Astrocyte (in vitro differentiated cells and primary cell): Measurements from ENCODE around the gene C2CD5. TPM values are rescaled to one million over a fixed set of nuclear protein-coding genes. Genes with fewer than 3 reads are reported as not detected.

Experiments used
- DNase-seq: peaks from one replicate; pipeline ENCODE4 v3.0.0-alpha.2; 2010; ENCODE audit warnings: low read depth
- FAIRE-seq: peaks from 2 replicates; lab custom pipeline; 2011; peaks lifted over from hg19 to GRCh38; lab: Jason Lieb, UNC
- H2AFZ ChIP-seq: 2 replicates; pipeline ENCODE4 v1.6.0; 2012; ENCODE audit warnings: low read depth, low read length, inconsistent platforms
- H3K27ac ChIP-seq: 2 replicates; pipeline ENCODE4 v1.5.1; 2011; ENCODE audit warnings: low read depth, low read length, inconsistent platforms
- H3K27me3 ChIP-seq: 2 replicates; pipeline ENCODE4 v1.6.0; 2011; ENCODE audit warnings: low read length, inconsistent platforms; ENCODE audit not compliant: insufficient read depth
- H3K36me3 ChIP-seq: 2 replicates; pipeline ENCODE4 v1.5.1; 2011; ENCODE audit warnings: low read length, inconsistent platforms; ENCODE audit not compliant: insufficient read depth
- H3K4me1 ChIP-seq: 2 replicates; pipeline ENCODE4 v1.5.1; 2011; ENCODE audit warnings: low read length, inconsistent platforms; ENCODE audit not compliant: insufficient read depth
- H3K4me2 ChIP-seq: 2 replicates; pipeline ENCODE4 v1.6.0; 2012; ENCODE audit warnings: low read length, inconsistent platforms
- H3K4me3 ChIP-seq: 2 replicates; pipeline ENCODE4 v1.5.1; 2011; ENCODE audit warnings: low read depth, mild to moderate bottlenecking, low read length, inconsistent platforms; ENCODE audit not compliant: insufficient read depth
- H3K79me2 ChIP-seq: 2 replicates; pipeline ENCODE4 v1.6.0; 2012; ENCODE audit warnings: mild to moderate bottlenecking, low read length, inconsistent platforms; ENCODE audit not compliant: insufficient read depth
- H3K9ac ChIP-seq: 2 replicates; pipeline ENCODE4 v1.6.0; 2012; ENCODE audit warnings: mild to moderate bottlenecking, low read length, inconsistent platforms
- H3K9me3 ChIP-seq: 2 replicates; pipeline ENCODE4 v1.5.1; 2012; ENCODE audit warnings: low read depth, mild to moderate bottlenecking, low read length, inconsistent platforms; ENCODE audit not compliant: insufficient read depth
- H4K20me1 ChIP-seq: 2 replicates; pipeline ENCODE4 v1.6.0; 2012; ENCODE audit warnings: low read length, inconsistent platforms; ENCODE audit not compliant: insufficient read depth
- H3K27ac Mint-ChIP-seq: one replicate; pipeline ENCODE4 v1.8.0; 2021; ENCODE audit warnings: mild to moderate bottlenecking, mixed read lengths; ENCODE audit not compliant: unreplicated experiment
- H3K27me3 Mint-ChIP-seq: one replicate; pipeline ENCODE4 v1.8.0; 2021; ENCODE audit warnings: low read depth, mixed read lengths; ENCODE audit not compliant: unreplicated experiment
- H3K36me3 Mint-ChIP-seq: one replicate; pipeline ENCODE4 v1.8.0; 2021; ENCODE audit warnings: low read depth, mixed read lengths; ENCODE audit not compliant: unreplicated experiment
- H3K4me1 Mint-ChIP-seq: one replicate; pipeline ENCODE4 v1.8.0; 2021; ENCODE audit warnings: low read depth, mixed read lengths; ENCODE audit not compliant: unreplicated experiment
- H3K4me3 Mint-ChIP-seq: one replicate; pipeline ENCODE4 v1.8.0; 2021; ENCODE audit warnings: mild to moderate bottlenecking, moderate library complexity, mixed read lengths; ENCODE audit not compliant: unreplicated experiment
- H3K9me3 Mint-ChIP-seq: one replicate; pipeline ENCODE4 v1.8.0; 2021; ENCODE audit warnings: mild to moderate bottlenecking, mixed read lengths; ENCODE audit not compliant: unreplicated experiment
- CTCF ChIP-seq: IDR thresholded peaks from 2 replicates; pipeline ENCODE4 v1.5.1; 2011; ENCODE audit warnings: low read depth, mild to moderate bottlenecking, inconsistent platforms, low read length, moderate library complexity; ENCODE audit not compliant: insufficient read depth
- EZH2 ChIP-seq: IDR thresholded peaks from 2 replicates; pipeline ENCODE4 v1.6.1; 2012; ENCODE audit warnings: mild to moderate bottlenecking, low read length, inconsistent platforms; ENCODE audit not compliant: insufficient read depth
- total RNA-seq: library from RNA; stranded (reverse); gene quantifications from 2 replicates; pipeline ENCODE4 v1.2.1, GENCODE V29; 2021

The C2CD5 gene
- total RNA-seq, 1 donor from 2014 or later, result 14.7 TPM

- no peak overlapping the region for H3K27ac ChIP-seq
- no peaks in the 10 kb centered on the region for H3K27me3 ChIP-seq
- H4K20me1 ChIP-seq, result no peaks in the 10 kb centered on the region
- FAIRE-seq (no peak), DNase-seq (no peak)
- TF ChIP-seq CTCF, result no peak
- TF ChIP-seq EZH2, result no peak
- no peaks in the 10 kb centered on the region for H3K36me3 Mint-ChIP-seq
- no peaks in the 10 kb centered on the region for H3K27me3 Mint-ChIP-seq
- H3K9me3 Mint-ChIP-seq, result no peaks in the 10 kb centered on the region
- H3K36me3 ChIP-seq, result no peaks in the 10 kb centered on the region
- H3K79me2 ChIP-seq, result no peaks in the 10 kb centered on the region
- no peak overlapping the region for H3K4me2 ChIP-seq
- H3K4me1 ChIP-seq, result no peaks in the 10 kb centered on the region
- no peak overlapping the region for H2AFZ ChIP-seq
- no peak overlapping the region for H3K9ac ChIP-seq
- H3K9me3 ChIP-seq, result no peaks in the 10 kb centered on the region
- no peak overlapping the region for H3K27ac Mint-ChIP-seq
- no peak overlapping the region for H3K4me3 Mint-ChIP-seq
- H3K4me1 Mint-ChIP-seq, result no peaks in the 10 kb centered on the region
- H3K4me3 ChIP-seq, result no peak overlapping the region
Measured at GRCh38 chr12:22410486-22410885, 133.9 kb downstream of the C2CD5 start.

- Histone ChIP-seq H3K27me3 (no peaks in the 10 kb centered on the region), H3K4me2 (peak overlapping the region; percentile 18), H3K4me3 (no peak overlapping the region), H3K79me2 (no peaks in the 10 kb centered on the region), H3K9me3 (no peaks in the 10 kb centered on the region), H3K27ac (no peak overlapping the region), H3K4me1 (no peaks in the 10 kb centered on the region), H2AFZ (no peak overlapping the region), H3K9ac (no peak overlapping the region), H3K36me3 (no peaks in the 10 kb centered on the region), H4K20me1 (no peaks in the 10 kb centered on the region)
- TF ChIP-seq EZH2 (no peak), CTCF (no peak)
- FAIRE-seq (no peak), DNase-seq (no peak)
- H3K4me1 Mint-ChIP-seq, result no peaks in the 10 kb centered on the region
- H3K9me3 Mint-ChIP-seq, result peaks cover 2% of the 10 kb centered on the region
- H3K27me3 Mint-ChIP-seq, result no peaks in the 10 kb centered on the region
- H3K36me3 Mint-ChIP-seq, result no peaks in the 10 kb centered on the region
- no peak overlapping the region for H3K27ac Mint-ChIP-seq
- no peak overlapping the region for H3K4me3 Mint-ChIP-seq
Measured at GRCh38 chr12:22409377-22410164, 134.8 kb downstream of the C2CD5 start.
